Kidney epithelial cell (primary cell): ENCODE data around the gene ZNF619. TPM values are rescaled to one million over a fixed set of nuclear protein-coding genes. Genes with fewer than 3 reads are reported as not detected.

ENCODE experiments used
- DNase-seq: peaks from one replicate; pipeline ENCODE4 v3.0.0-alpha.2; 2010; ENCODE audit warnings: low read depth
- H3K27me3 ChIP-seq: 2 replicates; pipeline ENCODE4 v1.6.0; 2011; ENCODE audit warnings: low read length; ENCODE audit not compliant: control insufficient read depth, insufficient read depth
- H3K36me3 ChIP-seq: 2 replicates; pipeline ENCODE4 v1.5.1; 2011; ENCODE audit warnings: low read length; ENCODE audit not compliant: control insufficient read depth, insufficient read depth
- H3K4me3 ChIP-seq: 2 replicates; pipeline ENCODE4 v1.5.1; 2011; ENCODE audit warnings: low read depth, mild to moderate bottlenecking, control low read depth, low read length
- total RNA-seq: library from RNA; depleted of rRNA; stranded (reverse); fragments of >200 nt; gene quantifications from 2 replicates; pipeline ENCODE4 v1.2.3, GENCODE V29; 2015
- TF ChIP-seq, protein P1 (sequence below): IDR thresholded peaks from 2 replicates; pipeline ENCODE4 v1.5.1; 2011; ENCODE audit warnings: mild to moderate bottlenecking, moderate library complexity, low read length, control low read depth, inconsistent platforms; ENCODE audit not compliant: insufficient read depth, poor library complexity, severe bottlenecking

Gene ZNF619
- total RNA-seq, 1 donor from 2014 or later: 4.3 TPM

- no peak for DNase-seq
- H3K36me3 ChIP-seq: no peaks in the 10 kb centered on the region
Measured at GRCh38 chr3:40477666-40478065, 744 bp downstream of the ZNF619 start.

DNA sequence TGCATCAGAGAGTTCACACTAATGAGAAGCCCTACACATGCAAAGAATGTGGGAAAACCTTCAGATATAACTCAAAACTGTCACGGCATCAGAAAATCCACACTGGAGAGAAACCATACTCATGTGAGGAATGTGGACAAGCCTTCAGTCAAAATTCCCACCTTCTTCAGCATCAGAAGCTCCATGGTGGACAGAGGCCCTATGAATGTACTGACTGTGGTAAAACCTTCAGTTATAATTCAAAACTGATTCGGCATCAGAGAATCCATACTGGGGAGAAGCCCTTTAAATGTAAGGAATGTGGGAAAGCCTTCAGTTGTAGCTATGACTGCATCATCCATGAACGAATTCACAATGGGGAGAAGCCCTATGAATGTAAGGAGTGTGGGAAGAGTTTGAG lies 10.2 kb downstream of the ZNF619 start:
- Histone ChIP-seq H3K27me3 (no peaks in the 10 kb centered on the region), H3K4me3 (no peak overlapping the region), H3K36me3 (no peaks in the 10 kb centered on the region)
- TF ChIP-seq, protein P1, sequence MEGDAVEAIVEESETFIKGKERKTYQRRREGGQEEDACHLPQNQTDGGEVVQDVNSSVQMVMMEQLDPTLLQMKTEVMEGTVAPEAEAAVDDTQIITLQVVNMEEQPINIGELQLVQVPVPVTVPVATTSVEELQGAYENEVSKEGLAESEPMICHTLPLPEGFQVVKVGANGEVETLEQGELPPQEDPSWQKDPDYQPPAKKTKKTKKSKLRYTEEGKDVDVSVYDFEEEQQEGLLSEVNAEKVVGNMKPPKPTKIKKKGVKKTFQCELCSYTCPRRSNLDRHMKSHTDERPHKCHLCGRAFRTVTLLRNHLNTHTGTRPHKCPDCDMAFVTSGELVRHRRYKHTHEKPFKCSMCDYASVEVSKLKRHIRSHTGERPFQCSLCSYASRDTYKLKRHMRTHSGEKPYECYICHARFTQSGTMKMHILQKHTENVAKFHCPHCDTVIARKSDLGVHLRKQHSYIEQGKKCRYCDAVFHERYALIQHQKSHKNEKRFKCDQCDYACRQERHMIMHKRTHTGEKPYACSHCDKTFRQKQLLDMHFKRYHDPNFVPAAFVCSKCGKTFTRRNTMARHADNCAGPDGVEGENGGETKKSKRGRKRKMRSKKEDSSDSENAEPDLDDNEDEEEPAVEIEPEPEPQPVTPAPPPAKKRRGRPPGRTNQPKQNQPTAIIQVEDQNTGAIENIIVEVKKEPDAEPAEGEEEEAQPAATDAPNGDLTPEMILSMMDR: no peak
- DNase-seq: no peak

More at GRCh38 chr3:40477666-40478065, 744 bp downstream of the ZNF619 start:
- H3K27me3 ChIP-seq: no peaks in the 10 kb centered on the region
- TF ChIP-seq, protein P1: no peak
- H3K4me3 ChIP-seq: peak overlapping the region; percentile 90

DNA sequence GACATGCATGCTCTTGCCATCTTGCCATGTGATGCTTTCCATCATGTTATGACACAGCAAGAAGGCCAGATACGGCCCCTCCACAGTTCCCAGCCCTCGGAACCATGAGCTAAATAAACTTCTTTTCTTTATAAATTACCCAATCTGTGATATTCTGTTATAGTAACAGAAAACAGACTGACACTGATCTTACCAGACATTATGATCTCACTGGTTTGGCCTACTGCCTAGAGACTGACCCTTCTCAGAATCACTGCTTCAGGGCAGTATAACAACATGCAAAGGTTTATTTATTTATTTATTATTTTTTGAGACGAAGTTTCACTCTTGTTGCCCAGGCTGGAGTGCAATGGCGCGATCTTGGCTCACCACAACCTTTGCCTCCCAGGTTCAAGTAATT lies 14.0 kb downstream of the ZNF619 start:
- Histone ChIP-seq H3K27me3 (no peaks in the 10 kb centered on the region), H3K36me3 (no peaks in the 10 kb centered on the region), H3K4me3 (no peak overlapping the region)
- TF ChIP-seq, protein P1: no peak
- DNase-seq: no peak

DNA sequence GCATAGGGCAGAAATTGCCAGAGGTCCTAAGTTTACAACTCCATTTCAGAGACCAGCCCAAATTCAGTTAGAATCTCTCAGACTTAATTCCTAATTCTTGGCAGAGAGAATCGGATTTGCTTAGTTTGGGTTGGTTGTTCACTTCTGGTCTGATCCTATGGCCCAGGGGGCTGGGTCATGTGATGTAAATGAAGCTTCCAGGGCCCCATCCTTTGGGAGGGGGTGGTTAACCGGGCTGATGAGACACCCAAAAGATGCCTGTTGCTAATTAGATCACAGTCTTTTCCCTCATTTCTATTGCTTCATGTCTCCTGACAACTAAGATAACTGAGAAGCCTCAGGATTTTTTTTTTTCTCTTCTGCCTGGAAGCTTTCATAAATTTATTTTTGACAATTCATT lies 17.8 kb downstream of the ZNF619 start:
- Histone ChIP-seq H3K27me3 (no peaks in the 10 kb centered on the region), H3K36me3 (no peaks in the 10 kb centered on the region), H3K4me3 (no peak overlapping the region)
- no peak for DNase-seq
- TF ChIP-seq, protein P1: no peak

DNA sequence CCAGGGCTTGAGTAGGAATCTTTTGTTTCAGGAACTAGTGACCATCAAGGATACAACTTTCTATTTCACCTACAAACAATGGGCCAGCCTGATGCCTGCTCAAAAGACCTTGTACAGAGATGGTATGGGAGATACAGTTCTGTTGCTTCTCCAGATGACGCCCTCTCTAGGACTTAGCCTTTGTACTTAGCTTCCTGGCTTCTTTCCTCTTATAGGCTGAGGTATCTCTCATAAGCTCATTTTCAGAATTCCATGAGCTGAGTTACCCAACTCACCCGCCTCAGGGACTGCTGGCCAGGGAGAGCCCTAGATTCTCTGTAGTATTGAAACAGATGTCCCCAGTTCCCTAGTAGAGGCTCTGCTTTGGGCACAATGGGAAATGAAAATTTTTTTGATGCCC lies 20.4 kb downstream of the ZNF619 start:
- TF ChIP-seq, protein P1: no peak
- DNase-seq: no peak

DNA sequence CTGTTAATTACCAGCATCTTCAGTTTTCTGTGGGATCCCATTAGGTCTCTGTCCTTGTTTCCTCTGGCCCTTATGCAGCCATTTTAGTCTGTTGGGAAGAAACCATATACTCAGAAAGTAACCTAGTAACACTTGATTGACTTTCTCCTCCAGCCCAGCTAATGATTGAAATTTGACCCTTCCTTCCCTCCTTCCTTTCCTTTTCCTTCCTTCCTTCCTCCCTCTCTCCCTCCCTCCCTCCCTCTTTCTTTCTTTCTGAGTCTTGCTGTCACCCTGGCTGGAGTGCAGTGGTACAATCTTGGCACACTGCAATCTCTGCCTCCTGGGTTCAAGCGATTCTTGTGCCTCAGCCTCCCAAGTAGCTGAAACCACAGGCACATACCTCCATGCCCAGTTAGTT lies 23.0 kb downstream of the ZNF619 start:
- DNase-seq: no peak
- TF ChIP-seq, protein P1: no peak
- Histone ChIP-seq H3K4me3 (no peak overlapping the region), H3K36me3 (no peaks in the 10 kb centered on the region), H3K27me3 (no peaks in the 10 kb centered on the region)

More for the DNA sequence above, 20.4 kb downstream of the ZNF619 start:
- no peak overlapping the region for H3K4me3 ChIP-seq
- no peaks in the 10 kb centered on the region for H3K36me3 ChIP-seq
- no peaks in the 10 kb centered on the region for H3K27me3 ChIP-seq
